Heart left ventricle (tissue), 16 donors: ENCODE results near the gene REM1. TPM values are rescaled to one million over a fixed set of nuclear protein-coding genes. Genes with fewer than 3 reads are reported as not detected.

Source experiments
- ATAC-seq, 4 donors: fragments of 200-7000 bp; cut with Tn5 transposase; one replicate each; pipeline ENCODE4 v1.9.1; 2020 to 2022; ENCODE audit warnings: moderate library complexity in 4 of 4, mild to moderate bottlenecking in 3 of 4, moderate number of reproducible peaks in 1 of 4
- DNase-seq, 5 donors: peaks; one replicate each; pipeline ENCODE4 v3.0.0-alpha.2; 2020
- H3K27ac ChIP-seq, 12 donors: fragments of 200-600 bp; sonication (generic) in 4 of 12; one replicate each; pipeline versions ENCODE4 v1.5.0 to v1.8.0; 2016 to 2022; ENCODE audit warnings: mild to moderate bottlenecking in 2 of 12
- H3K27me3 ChIP-seq, 9 donors: fragments of 200-600 bp; sonication (generic) in 2 of 9; one replicate each; pipeline versions ENCODE4 v1.5.1 to v1.8.0; 2016 to 2022; ENCODE audit warnings: mild to moderate bottlenecking in 3 of 9
- H3K36me3 ChIP-seq, 9 donors: fragments of 200-600 bp; sonication (generic) in 2 of 9; one replicate each; pipeline versions ENCODE4 v1.5.0 to v1.8.0; 2018 to 2022; ENCODE audit warnings: mild to moderate bottlenecking in 2 of 9
- H3K4me1 ChIP-seq, 12 donors: fragments of 200-600 bp; sonication (generic) in 4 of 12; one replicate each; pipeline versions ENCODE4 v1.5.0 to v1.8.0; 2016 to 2022; ENCODE audit warnings: mild to moderate bottlenecking in 3 of 12
- H3K4me3 ChIP-seq, 12 donors: fragments of 200-600 bp; sonication (generic) in 4 of 12; one replicate each; pipeline versions ENCODE4 v1.5.0 to v1.8.0; 2017 to 2022; ENCODE audit warnings: mild to moderate bottlenecking in 9 of 12, moderate library complexity in 4 of 12
- H3K9me3 ChIP-seq, 12 donors: fragments of 200-600 bp; sonication (generic) in 4 of 12; one replicate each; pipeline versions ENCODE4 v1.5.0 to v1.8.0; 2016 to 2022; ENCODE audit warnings: mild to moderate bottlenecking in 1 of 12
- POLR2A ChIP-seq, 2 donors: fragments of 450-650 bp; IDR thresholded peaks; one replicate each; pipeline ENCODE4 v1.6.1; 2017; ENCODE audit warnings: antibody characterized with exemption in 2 of 2, mild to moderate bottlenecking in 2 of 2, moderate library complexity in 2 of 2
- WGBS, 4 donors: extraction: QIAGEN DNeasy Blood & Tissue Kit in 2 of 4; methylation state at CpG; one replicate each; pipeline versions ENCODE4 v1.1.5 to v1.1.7; 2013 to 2018; 5-methylcytosine and 5-hydroxymethylcytosine counted together
- intact Hi-C, 10 donors: fragments of 100-400 bp; cut with DNase I; formaldehyde crosslinking; loops; one replicate each; pipeline versions ENCODE4 v1.11.1 to v1.14.2; 2022
- polyA plus RNA-seq, 2 donors: library from polyadenylated mRNA; stranded (reverse); fragments of 200-250 nt; gene quantifications; one replicate each; pipeline ENCODE4 v1.2.3, GENCODE V29; 2013
- total RNA-seq, 9 donors: library from RNA; depleted of rRNA in 2 of 9; stranded (reverse); fragments of >200 nt in 2 of 9; fragmentation: NEBNext Ultra II Directional in 3 of 9; extraction: Animal tissue kit (Norgen Biotek cat#: 25700) in 3 of 9; gene quantifications; one replicate each; pipeline versions ENCODE4 v1.1.0 to v1.2.4, GENCODE V29; 2016 to 2023
- TF ChIP-seq, protein P1 (sequence below), 12 donors: fragments of 200-600 bp; sonication (generic) in 4 of 12; IDR thresholded peaks; one replicate each; pipeline versions ENCODE4 v1.5.0 to v1.8.0; 2018 to 2022; ENCODE audit warnings: antibody characterized with exemption in 12 of 12, mild to moderate bottlenecking in 5 of 12
- donor health status: ischemic (EF 13 %, LVEDD 7.1; RV severe dilation, severe dysfunction).
- donor health status: healthy with polysubstance abuse.
- donor health status: DM: no; HTN: yes; CAD: no.
- donor health status: DM: no; HTN: no; CAD: no.
- donor health status: ischemic (EF 25% LVEDD 6.9; RV normal size, moderate dysfunction).
- donor health status: ischemic (EF 25% LVEDD 5.7; RV mildly dilated, moderate dysfunction).
- donor health status: healthy.
- donor health status: DM: yes; HTN: yes; CAD: no.
- donor health status: ischemic (EF 35%, LVEDD 5.7; RV mildly dilated, moderate dysfunction).
- donor health status: nonischemic (EF 11% LVEDD 7.7; RV severe dilation, severe dysfunction).
- donor health status: DM: yes; HTN: yes; CAD: no.
- donor health status: PGD.
- donor health status: ischemic (EF 29% LVEDD 5.4; RV normal size, mild dysfunction).
- donor health status: nonischemic (EF 23%, LVEDD 6.1; RV moderate dilation, normal function).

Gene REM1
- total and polyA plus RNA-seq, 11 donors = 0.44 to 5.3 (median 1.6) TPM

DNA sequence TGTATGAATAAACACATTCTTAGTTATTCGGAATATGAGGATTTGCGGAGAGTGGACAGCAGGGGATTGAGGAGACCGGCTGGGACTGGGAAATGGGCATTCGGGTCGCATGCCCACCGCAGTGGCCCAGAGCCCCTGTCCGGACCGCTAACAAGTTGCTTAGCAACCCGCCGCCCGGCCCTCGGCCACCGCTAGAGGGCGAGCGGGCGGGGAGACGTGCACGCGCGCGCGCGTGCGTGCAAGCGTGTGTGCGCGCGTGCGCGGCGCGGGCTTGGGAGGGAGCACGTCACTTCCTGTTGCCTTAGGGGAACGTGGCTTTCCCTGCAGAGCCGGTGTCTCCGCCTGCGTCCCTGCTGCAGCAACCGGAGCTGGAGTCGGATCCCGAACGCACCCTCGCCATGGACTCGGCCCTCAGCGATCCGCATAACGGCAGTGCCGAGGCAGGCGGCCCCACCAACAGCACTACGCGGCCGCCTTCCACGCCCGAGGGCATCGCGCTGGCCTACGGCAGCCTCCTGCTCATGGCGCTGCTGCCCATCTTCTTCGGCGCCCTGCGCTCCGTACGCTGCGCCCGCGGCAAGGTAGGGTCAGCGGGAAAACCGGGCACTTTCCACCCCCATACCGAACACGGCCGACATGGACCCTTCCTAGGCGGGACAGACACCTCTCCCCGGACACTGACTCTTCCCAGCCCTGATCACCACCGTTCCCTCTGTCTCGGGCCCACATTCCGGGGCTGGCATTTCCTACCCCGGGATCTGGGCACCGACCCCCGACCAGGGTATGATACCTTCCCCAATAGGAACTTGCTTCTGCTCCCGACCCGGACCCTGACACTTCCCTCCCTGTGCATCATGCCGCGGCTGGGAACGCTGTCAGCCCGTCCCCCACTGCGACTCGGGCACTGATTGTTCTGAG lies 39.3 kb downstream of the REM1 start, which contains the start of gene HM13:
TSS of gene HM13 (plus strand) at position 289 of the 918 bp plus-strand sequence. CDS start at position 399, 110 bp downstream.
- Histone ChIP-seq H3K27me3 (no peaks in the 10 kb centered on the region), H3K9me3 (no peaks in the 10 kb centered on the region), H3K36me3 (peaks cover 0 to 19% (median 0%) of the 10 kb centered on the region in 9 donors), H3K4me3 (peak within 1 kb of the TSS; percentile 59 to 99 (median 91)), H3K27ac (peak within 1 kb of the TSS in 11 of 12 donors; percentile 56 to 94 (median 81)), H3K4me1 (peaks cover 8 to 50% (median 28%) of the 10 kb centered on the region in 12 donors)
- intact Hi-C loops = no loop called here
- peak; percentile 92 to 96 (median 93) for DNase-seq
- TF ChIP-seq, protein P1, sequence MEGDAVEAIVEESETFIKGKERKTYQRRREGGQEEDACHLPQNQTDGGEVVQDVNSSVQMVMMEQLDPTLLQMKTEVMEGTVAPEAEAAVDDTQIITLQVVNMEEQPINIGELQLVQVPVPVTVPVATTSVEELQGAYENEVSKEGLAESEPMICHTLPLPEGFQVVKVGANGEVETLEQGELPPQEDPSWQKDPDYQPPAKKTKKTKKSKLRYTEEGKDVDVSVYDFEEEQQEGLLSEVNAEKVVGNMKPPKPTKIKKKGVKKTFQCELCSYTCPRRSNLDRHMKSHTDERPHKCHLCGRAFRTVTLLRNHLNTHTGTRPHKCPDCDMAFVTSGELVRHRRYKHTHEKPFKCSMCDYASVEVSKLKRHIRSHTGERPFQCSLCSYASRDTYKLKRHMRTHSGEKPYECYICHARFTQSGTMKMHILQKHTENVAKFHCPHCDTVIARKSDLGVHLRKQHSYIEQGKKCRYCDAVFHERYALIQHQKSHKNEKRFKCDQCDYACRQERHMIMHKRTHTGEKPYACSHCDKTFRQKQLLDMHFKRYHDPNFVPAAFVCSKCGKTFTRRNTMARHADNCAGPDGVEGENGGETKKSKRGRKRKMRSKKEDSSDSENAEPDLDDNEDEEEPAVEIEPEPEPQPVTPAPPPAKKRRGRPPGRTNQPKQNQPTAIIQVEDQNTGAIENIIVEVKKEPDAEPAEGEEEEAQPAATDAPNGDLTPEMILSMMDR (IDR thresholded peaks at IDR 0.05) = peak; percentile 90 to 100 (median 98)
- peak in 1 of 2 donors; percentile 82 for TF ChIP-seq POLR2A (IDR thresholded peaks at IDR 0.05)
- ATAC-seq = peak; percentile 93 to 97 (median 96)
- 0% methylated on average over 33 to 86 of the region's 86 CpGs for WGBS, 4 donors

DNA sequence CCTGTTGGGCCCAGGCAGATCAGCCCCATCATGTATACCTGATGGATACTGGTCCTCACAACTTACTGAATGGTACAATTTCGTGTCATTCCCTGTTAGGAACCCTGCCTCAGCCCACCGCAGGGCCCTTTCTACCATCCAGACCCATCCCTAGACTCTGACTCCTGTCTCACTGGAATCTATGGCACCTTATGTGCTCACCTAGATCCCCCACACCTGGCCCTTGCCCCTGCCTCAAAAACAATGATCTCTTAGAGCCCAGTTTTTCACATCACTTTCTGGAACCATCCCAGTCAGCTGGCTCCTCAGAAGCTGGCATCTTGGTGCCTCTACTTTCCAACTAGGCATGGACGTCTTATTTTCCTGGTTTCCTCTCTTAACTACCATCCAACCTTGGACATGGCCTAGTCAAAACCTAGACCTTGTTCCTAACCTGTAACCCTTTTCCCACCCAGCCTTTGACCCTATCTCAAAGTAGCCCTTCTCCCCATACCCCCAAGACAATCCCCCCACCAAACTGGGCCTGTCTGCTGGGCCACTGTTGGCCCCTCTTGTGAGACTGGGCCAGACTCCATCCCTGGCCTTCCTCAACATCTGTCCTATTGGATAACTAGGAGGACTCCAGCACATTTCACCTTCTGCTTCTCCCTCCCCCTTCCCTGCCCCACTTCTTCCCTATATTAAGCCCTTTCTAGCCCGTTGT lies 40.1 kb downstream of the REM1 start:
- peaks cover 8 to 58% (median 28%) of the 10 kb centered on the region in 12 donors for H3K4me1 ChIP-seq
- H3K27me3 ChIP-seq = no peaks in the 10 kb centered on the region
- no peaks in the 10 kb centered on the region for H3K9me3 ChIP-seq
- no peak for ATAC-seq
- WGBS, 4 donors = 14 to 29% (median 22%) methylated on average over 3 to 4 of the region's 4 CpGs
- peaks cover 0 to 23% (median 0%) of the 10 kb centered on the region in 9 donors for H3K36me3 ChIP-seq
- peak overlapping the region in 9 of 12 donors; percentile 61 to 94 (median 84) for H3K27ac ChIP-seq
- intact Hi-C loops = no loop called here
- no peak for DNase-seq
- peak overlapping the region; percentile 59 to 99 (median 91) for H3K4me3 ChIP-seq
- TF ChIP-seq, protein P1 (IDR thresholded peaks at IDR 0.05) = no peak
- TF ChIP-seq POLR2A (IDR thresholded peaks at IDR 0.05) = no peak

DNA sequence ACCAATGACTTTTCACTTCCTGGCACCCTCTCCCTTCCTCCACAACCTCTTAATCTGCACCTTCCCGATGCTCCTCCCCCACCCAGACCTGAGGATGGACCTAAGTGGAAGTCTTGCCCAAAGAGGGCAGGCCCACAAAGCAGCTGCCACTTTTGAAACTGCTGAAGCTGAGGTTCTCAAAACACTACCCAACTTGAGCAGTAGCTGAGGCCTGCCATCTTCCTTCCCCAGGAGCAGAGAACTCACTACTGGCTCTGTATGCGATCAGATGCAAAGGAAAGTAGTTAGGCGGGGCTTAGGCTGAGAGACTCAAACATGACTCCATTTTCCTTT lies 40.7 kb downstream of the REM1 start:
- TF ChIP-seq, protein P1 (IDR thresholded peaks at IDR 0.05) = no peak
- no peak for TF ChIP-seq POLR2A (IDR thresholded peaks at IDR 0.05)
- WGBS, 4 donors = 84 to 91% (median 89%) methylated on average over 3 of the region's 3 CpGs
- intact Hi-C loops = no loop called here

More for the DNA sequence above, 40.7 kb downstream of the REM1 start:
- Histone ChIP-seq H3K27ac (peak overlapping the region in 2 of 12 donors; percentile 78 to 91), H3K36me3 (peaks cover 0 to 27% (median 0%) of the 10 kb centered on the region in 9 donors), H3K4me3 (peak overlapping the region in 10 of 12 donors; percentile 59 to 99 (median 90)), H3K9me3 (no peaks in the 10 kb centered on the region), H3K27me3 (no peaks in the 10 kb centered on the region), H3K4me1 (peaks cover 8 to 63% (median 29%) of the 10 kb centered on the region in 12 donors)
- DNase-seq (no peak), ATAC-seq (no peak)
